Right lobe of liver (tissue), 6 donors: Measurements from ENCODE around the gene SPTLC2. TPM values are rescaled to one million over a fixed set of nuclear protein-coding genes. Genes with fewer than 3 reads are reported as not detected.

Source experiments
- ATAC-seq, 4 donors: fragments of 200-7000 bp; cut with Tn5 transposase; one replicate each; pipeline ENCODE4 v1.9.1; 2020; ENCODE audit warnings: mild to moderate bottlenecking in 4 of 4, moderate library complexity in 4 of 4
- DNase-seq, 3 donors: peaks; one replicate each; pipeline ENCODE4 v3.0.0-alpha.2; 2020
- H3K27ac ChIP-seq, 3 donors: fragments of 200-600 bp; one replicate each; pipeline ENCODE4 v1.8.0; 2022
- H3K27me3 ChIP-seq, 2 donors: fragments of 200-600 bp; one replicate each; pipeline ENCODE4 v1.8.0; 2022
- H3K36me3 ChIP-seq, 4 donors: fragments of 200-600 bp; sonication (generic) in 1 of 4; one replicate each; pipeline versions ENCODE4 v1.5.1 to v1.8.0; 2017 to 2022; ENCODE audit warnings: control low read depth in 1 of 4
- H3K4me1 ChIP-seq, 4 donors: fragments of 200-600 bp; sonication (generic) in 1 of 4; one replicate each; pipeline versions ENCODE4 v1.5.1 to v1.8.0; 2017 to 2022; ENCODE audit warnings: control low read depth in 1 of 4
- H3K4me3 ChIP-seq, 3 donors: fragments of 200-600 bp; one replicate each; pipeline ENCODE4 v1.8.0; 2022
- H3K9me3 ChIP-seq, 4 donors: fragments of 200-600 bp; sonication (generic) in 1 of 4; one replicate each; pipeline versions ENCODE4 v1.5.1 to v1.8.0; 2017 to 2022; ENCODE audit warnings: control low read depth in 1 of 4
- CTCF ChIP-seq, 4 donors: fragments of 200-600 bp in 3 of 4; fragments of 450-650 bp in 1 of 4; IDR thresholded peaks; one replicate each; pipeline versions ENCODE4 v1.5.1 to v1.8.0; 2016 to 2022; ENCODE audit warnings: antibody characterized with exemption in 4 of 4, mild to moderate bottlenecking in 2 of 4
- POLR2A ChIP-seq: fragments of 450-650 bp; IDR thresholded peaks from one replicate; pipeline ENCODE4 v1.6.1; 2017; ENCODE audit warnings: antibody characterized with exemption, mild to moderate bottlenecking
- WGBS: methylation state at CpG from one replicate; pipeline ENCODE4 v1.1.6; 2018; ENCODE audit warnings: low coverage, low lambda C conversion rate; ENCODE audit not compliant: insufficient coverage; ENCODE audit errors: missing lambda C conversion rate; 5-methylcytosine and 5-hydroxymethylcytosine counted together
- intact Hi-C, 2 donors: fragments of 100-400 bp; cut with DNase I; formaldehyde crosslinking; loops; one replicate each; pipeline versions ENCODE4 v1.11.2 to v1.14.1; 2022
- total RNA-seq, 6 experiments: library from RNA; depleted of rRNA in 2 of 6; stranded (reverse); fragments of >200 nt in 2 of 6; fragmentation: NEBNext Ultra II Directional in 3 of 6; extraction: Animal tissue kit (Norgen Biotek cat#: 25700) in 3 of 6; gene quantifications; one replicate each; pipeline versions ENCODE4 v1.1.0 to v1.2.4, GENCODE V29; 2016 to 2023
- donor health status: DM: no; HTN: yes; CAD: no.
- donor health status: DM: no; HTN: no; CAD: no.
- donor health status: DM: no; HTN: no; CAD: no.
- donor health status: DM: no; HTN: yes; CAD: no.
- donor health status: DM: no; HTN: yes; CAD: no.

SPTLC2 gene
- total RNA-seq, 6 experiments from 2014 or later: 5.9 to 16.4 (median 10.7) TPM

- ATAC-seq (no peak), DNase-seq (no peak)
These were observed 13.7 kb upstream of the SPTLC2 start for GRCh38 chr14:77630111-77630510.

GRCh38 chr14:77625360-77625759, 8.9 kb upstream of the SPTLC2 start:
- ATAC-seq: no peak
- WGBS: 62% methylated on average over 3 of the region's 3 CpGs
- intact Hi-C loops: no loop called here

More at GRCh38 chr14:77630111-77630510, 13.7 kb upstream of the SPTLC2 start:
- no peaks in the 10 kb centered on the region for H3K36me3 ChIP-seq
- TF ChIP-seq CTCF (IDR thresholded peaks at IDR 0.05) (no peak), POLR2A (no peak)
- no peak overlapping the region for H3K4me3 ChIP-seq
- H3K9me3 ChIP-seq: no peaks in the 10 kb centered on the region
- no peaks in the 10 kb centered on the region for H3K27me3 ChIP-seq
- intact Hi-C loops: no loop called here
- no peaks in the 10 kb centered on the region for H3K4me1 ChIP-seq
- WGBS: 63% methylated on average over 1 of the region's 2 CpGs
- no peak overlapping the region for H3K27ac ChIP-seq

GRCh38 chr14:77623201-77623600, 6.8 kb upstream of the SPTLC2 start:
- ATAC-seq (no peak), DNase-seq (no peak)
- no peaks in the 10 kb centered on the region for H3K4me1 ChIP-seq
- H3K36me3 ChIP-seq: no peaks in the 10 kb centered on the region
- intact Hi-C loops: no loop called here
- H3K27me3 ChIP-seq: no peaks in the 10 kb centered on the region
- no peak overlapping the region for H3K27ac ChIP-seq
- no peaks in the 10 kb centered on the region for H3K9me3 ChIP-seq
- no peak overlapping the region for H3K4me3 ChIP-seq
- TF ChIP-seq CTCF (IDR thresholded peaks at IDR 0.05) (no peak), POLR2A (no peak)
- WGBS: 86% methylated on average over 1 of the region's 1 CpG

More at GRCh38 chr14:77625360-77625759, 8.9 kb upstream of the SPTLC2 start:
- Histone ChIP-seq H3K4me1 (no peaks in the 10 kb centered on the region), H3K4me3 (no peak overlapping the region), H3K36me3 (no peaks in the 10 kb centered on the region), H3K9me3 (no peaks in the 10 kb centered on the region), H3K27me3 (no peaks in the 10 kb centered on the region), H3K27ac (no peak overlapping the region)
- TF ChIP-seq CTCF (IDR thresholded peaks at IDR 0.05) (no peak), POLR2A (no peak)
- DNase-seq: no peak

GRCh38 chr14:77622366-77622961, 6.0 kb upstream of the SPTLC2 start:
- intact Hi-C loops: no loop called here
- no peaks in the 10 kb centered on the region for H3K36me3 ChIP-seq
- DNase-seq (no peak), ATAC-seq (no peak)
- no peak overlapping the region for H3K27ac ChIP-seq
- H3K4me3 ChIP-seq: no peak overlapping the region
- H3K4me1 ChIP-seq: no peaks in the 10 kb centered on the region
- WGBS: 0% methylated on average over 1 of the region's 1 CpG
- no peaks in the 10 kb centered on the region for H3K27me3 ChIP-seq
- H3K9me3 ChIP-seq: no peaks in the 10 kb centered on the region
- TF ChIP-seq POLR2A (no peak), CTCF (IDR thresholded peaks at IDR 0.05) (no peak)
